Heart left ventricle (tissue), 13 donors: ENCODE measurements around the gene IFFO2.

Experiments used
- POLR2A ChIP-seq, 2 donors: fragments of 450-650 bp; IDR thresholded peaks; one replicate each; pipeline ENCODE4 v1.6.1; 2017; ENCODE audit warnings: antibody characterized with exemption in 2 of 2, mild to moderate bottlenecking in 2 of 2, moderate library complexity in 2 of 2
- TF ChIP-seq, protein P1 (sequence below), 12 donors: fragments of 200-600 bp; sonication (generic) in 4 of 12; IDR thresholded peaks; one replicate each; pipeline versions ENCODE4 v1.5.0 to v1.8.0; 2018 to 2022; ENCODE audit warnings: antibody characterized with exemption in 12 of 12, mild to moderate bottlenecking in 5 of 12
- donor health status: ischemic (EF 13 %, LVEDD 7.1; RV severe dilation, severe dysfunction).
- donor health status: DM: no; HTN: yes; CAD: no.
- donor health status: DM: no; HTN: no; CAD: no.
- donor health status: ischemic (EF 25% LVEDD 6.9; RV normal size, moderate dysfunction).
- donor health status: ischemic (EF 25% LVEDD 5.7; RV mildly dilated, moderate dysfunction).
- donor health status: ischemic (EF 35%, LVEDD 5.7; RV mildly dilated, moderate dysfunction).
- donor health status: nonischemic (EF 11% LVEDD 7.7; RV severe dilation, severe dysfunction).
- donor health status: DM: yes; HTN: yes; CAD: no.
- donor health status: PGD.
- donor health status: ischemic (EF 29% LVEDD 5.4; RV normal size, mild dysfunction).
- donor health status: nonischemic (EF 23%, LVEDD 6.1; RV moderate dilation, normal function).

- no peak for TF ChIP-seq POLR2A (IDR thresholded peaks at IDR 0.05)
- TF ChIP-seq, protein P1, sequence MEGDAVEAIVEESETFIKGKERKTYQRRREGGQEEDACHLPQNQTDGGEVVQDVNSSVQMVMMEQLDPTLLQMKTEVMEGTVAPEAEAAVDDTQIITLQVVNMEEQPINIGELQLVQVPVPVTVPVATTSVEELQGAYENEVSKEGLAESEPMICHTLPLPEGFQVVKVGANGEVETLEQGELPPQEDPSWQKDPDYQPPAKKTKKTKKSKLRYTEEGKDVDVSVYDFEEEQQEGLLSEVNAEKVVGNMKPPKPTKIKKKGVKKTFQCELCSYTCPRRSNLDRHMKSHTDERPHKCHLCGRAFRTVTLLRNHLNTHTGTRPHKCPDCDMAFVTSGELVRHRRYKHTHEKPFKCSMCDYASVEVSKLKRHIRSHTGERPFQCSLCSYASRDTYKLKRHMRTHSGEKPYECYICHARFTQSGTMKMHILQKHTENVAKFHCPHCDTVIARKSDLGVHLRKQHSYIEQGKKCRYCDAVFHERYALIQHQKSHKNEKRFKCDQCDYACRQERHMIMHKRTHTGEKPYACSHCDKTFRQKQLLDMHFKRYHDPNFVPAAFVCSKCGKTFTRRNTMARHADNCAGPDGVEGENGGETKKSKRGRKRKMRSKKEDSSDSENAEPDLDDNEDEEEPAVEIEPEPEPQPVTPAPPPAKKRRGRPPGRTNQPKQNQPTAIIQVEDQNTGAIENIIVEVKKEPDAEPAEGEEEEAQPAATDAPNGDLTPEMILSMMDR (IDR thresholded peaks at IDR 0.05), result no peak
Observed at GRCh38 chr1:18895317-18895716, 61.2 kb downstream of the IFFO2 start.
